GM18499 (cell line): Measurements from ENCODE around the gene NCL.
A peak's percentile ranks its signal among the peaks of the same experiment; 100 is the strongest.
"Not testable (repeated sequence)": the region's sequence is repeated elsewhere in the genome, so short reads cannot be mapped to it uniquely, and the experiment has no call there.

Experiments used
- ATAC-seq: cut with Tn5 transposase; IDR thresholded peaks from one replicate; pipeline ENCODE4 v1.9.1; 2021; ENCODE audit warnings: moderate number of reproducible peaks; ENCODE audit not compliant: insufficient read depth, unreplicated experiment

Gene NCL

GRCh38 chr2:231433990-231434389, 30.3 kb downstream of the NCL start:
- no peak for ATAC-seq

- ATAC-seq = no peak
These were observed 32.7 kb downstream of the NCL start for GRCh38 chr2:231431606-231432005.

GRCh38 chr2:231430437-231430836, 33.8 kb downstream of the NCL start:
- not testable (repeated sequence) for ATAC-seq

GRCh38 chr2:231429901-231430300, 34.4 kb downstream of the NCL start:
- ATAC-seq = no peak

- no peak for ATAC-seq
These were observed 35.1 kb downstream of the NCL start for GRCh38 chr2:231429152-231429551.

- no peak for ATAC-seq
These were observed 37.2 kb downstream of the NCL start for GRCh38 chr2:231427116-231427515.

GRCh38 chr2:231425811-231426703, 38.2 kb downstream of the NCL start:
- ATAC-seq = no peak

GRCh38 chr2:231425291-231425810, 38.9 kb downstream of the NCL start:
- ATAC-seq = no peak

GRCh38 chr2:231423176-231423575, 41.1 kb downstream of the NCL start:
- ATAC-seq = no peak

- ATAC-seq = no peak
These were observed 42.2 kb downstream of the NCL start for GRCh38 chr2:231422056-231422455.

GRCh38 chr2:231421051-231421580, 43.2 kb downstream of the NCL start:
- ATAC-seq = no peak

- no peak for ATAC-seq
These were observed 45.3 kb downstream of the NCL start for GRCh38 chr2:231418820-231419640.

GRCh38 chr2:231415029-231415428, 49.3 kb downstream of the NCL start:
- ATAC-seq = no peak

GRCh38 chr2:231413921-231414476, 50.3 kb downstream of the NCL start:
- ATAC-seq = no peak

GRCh38 chr2:231413456-231413855, 50.8 kb downstream of the NCL start:
- ATAC-seq = no peak

GRCh38 chr2:231412618-231412963, 51.7 kb downstream of the NCL start:
- no peak for ATAC-seq

GRCh38 chr2:231411831-231412617, 52.3 kb downstream of the NCL start:
- peak; percentile 86 for ATAC-seq

GRCh38 chr2:231411237-231411636, 53.0 kb downstream of the NCL start:
- no peak for ATAC-seq

GRCh38 chr2:231410293-231411004, 53.8 kb downstream of the NCL start:
- ATAC-seq = no peak
